Calu3 (cell line): ENCODE data around the gene FER. TPM values are rescaled to one million over a fixed set of nuclear protein-coding genes. Genes with fewer than 3 reads are reported as not detected.

Experiments used
- BruUV-seq: library from RNA; stranded (reverse); fragments of 400-500 nt; replicated peaks from 2 replicates; lab custom pipeline; 2021; lab: Mats Ljungman, UMichigan
- CTCF ChIA-PET: fragments of 300-600 bp; sonication (Branson Sonifier 250); formaldehyde crosslinking; loops from one replicate; lab custom pipeline; 2022; ENCODE audit warnings: antibody characterized with exemption; lab: Charles Lee
- DNase-seq: peaks from one replicate; pipeline ENCODE4 v3.0.0; 2022
- H3K27ac Mint-ChIP-seq: one replicate; pipeline ENCODE4 v1.8.0; 2022; ENCODE audit warnings: mixed read lengths; ENCODE audit not compliant: unreplicated experiment
- H3K27me3 Mint-ChIP-seq: one replicate; pipeline ENCODE4 v1.8.0; 2022; ENCODE audit warnings: mixed read lengths; ENCODE audit not compliant: unreplicated experiment
- H3K36me3 Mint-ChIP-seq: one replicate; pipeline ENCODE4 v1.8.0; 2022; ENCODE audit warnings: mild to moderate bottlenecking, moderate library complexity, mixed read lengths; ENCODE audit not compliant: insufficient read depth, unreplicated experiment
- H3K4me1 Mint-ChIP-seq: one replicate; pipeline ENCODE4 v1.8.0; 2022; ENCODE audit warnings: mild to moderate bottlenecking, low read depth, mixed read lengths; ENCODE audit not compliant: unreplicated experiment
- H3K4me3 Mint-ChIP-seq: one replicate; pipeline ENCODE4 v1.8.0; 2022; ENCODE audit warnings: mild to moderate bottlenecking, low read depth, moderate library complexity, mixed read lengths; ENCODE audit not compliant: unreplicated experiment
- H3K9me3 Mint-ChIP-seq: one replicate; pipeline ENCODE4 v1.8.0; 2022; ENCODE audit warnings: low read depth, mixed read lengths; ENCODE audit not compliant: unreplicated experiment
- intact Hi-C: fragments of 100-400 bp; cut with micrococcal nuclease; formaldehyde crosslinking; loops from one replicate; pipeline ENCODE4 v1.10.0; 2022; ENCODE audit not compliant: unreplicated experiment
- total RNA-seq: library from RNA; stranded (reverse); gene quantifications from 2 replicates; pipeline ENCODE4 v1.2.3, GENCODE V29; 2022
- TF ChIP-seq, protein P1 (sequence below): fragments of 200-600 bp; IDR thresholded peaks from one replicate; pipeline ENCODE4 v1.8.0; 2022; ENCODE audit warnings: antibody characterized with exemption; ENCODE audit not compliant: unreplicated experiment

The FER gene
- total RNA-seq, 1 experiment from 2014 or later: 32.9 TPM

- TF ChIP-seq, protein P1, sequence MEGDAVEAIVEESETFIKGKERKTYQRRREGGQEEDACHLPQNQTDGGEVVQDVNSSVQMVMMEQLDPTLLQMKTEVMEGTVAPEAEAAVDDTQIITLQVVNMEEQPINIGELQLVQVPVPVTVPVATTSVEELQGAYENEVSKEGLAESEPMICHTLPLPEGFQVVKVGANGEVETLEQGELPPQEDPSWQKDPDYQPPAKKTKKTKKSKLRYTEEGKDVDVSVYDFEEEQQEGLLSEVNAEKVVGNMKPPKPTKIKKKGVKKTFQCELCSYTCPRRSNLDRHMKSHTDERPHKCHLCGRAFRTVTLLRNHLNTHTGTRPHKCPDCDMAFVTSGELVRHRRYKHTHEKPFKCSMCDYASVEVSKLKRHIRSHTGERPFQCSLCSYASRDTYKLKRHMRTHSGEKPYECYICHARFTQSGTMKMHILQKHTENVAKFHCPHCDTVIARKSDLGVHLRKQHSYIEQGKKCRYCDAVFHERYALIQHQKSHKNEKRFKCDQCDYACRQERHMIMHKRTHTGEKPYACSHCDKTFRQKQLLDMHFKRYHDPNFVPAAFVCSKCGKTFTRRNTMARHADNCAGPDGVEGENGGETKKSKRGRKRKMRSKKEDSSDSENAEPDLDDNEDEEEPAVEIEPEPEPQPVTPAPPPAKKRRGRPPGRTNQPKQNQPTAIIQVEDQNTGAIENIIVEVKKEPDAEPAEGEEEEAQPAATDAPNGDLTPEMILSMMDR: no peak
- DNase-seq: no peak
- Mint-ChIP-seq H3K27me3 (no peaks in the 10 kb centered on the region), H3K4me3 (no peak overlapping the region), H3K4me1 (no peaks in the 10 kb centered on the region), H3K27ac (no peak overlapping the region), H3K36me3 (no peaks in the 10 kb centered on the region), H3K9me3 (no peaks in the 10 kb centered on the region)
- intact Hi-C loops: no loop called here
- BruUV-seq: no TSS peak
- CTCF ChIA-PET: no interaction called here
These were observed 162.9 kb downstream of the FER start for GRCh38 chr5:108910627-108911026.

DNA sequence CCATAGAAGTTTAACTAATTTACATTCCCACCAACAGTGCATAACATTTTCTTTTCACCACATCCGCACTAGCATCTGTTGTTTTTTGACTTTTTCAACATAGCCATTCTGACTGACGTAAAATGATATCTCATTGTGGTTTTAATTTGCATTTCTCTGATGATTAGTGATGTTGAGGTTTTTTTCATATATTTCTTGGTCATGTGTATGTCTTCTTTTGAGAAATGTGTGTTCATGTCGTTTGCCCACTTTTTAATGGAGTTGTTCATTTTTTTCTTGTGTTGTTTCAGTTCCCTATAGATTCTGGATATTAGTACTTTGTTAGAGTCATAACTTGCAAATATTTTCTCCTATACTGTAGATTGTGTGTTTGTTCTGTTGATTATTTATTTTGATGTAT, 163.4 kb downstream of the FER start:
- no peak for DNase-seq
- CTCF ChIA-PET: no interaction called here
- intact Hi-C loops: no loop called here
- Mint-ChIP-seq H3K27me3 (no peaks in the 10 kb centered on the region), H3K4me3 (no peak overlapping the region), H3K27ac (no peak overlapping the region), H3K9me3 (no peaks in the 10 kb centered on the region), H3K4me1 (no peaks in the 10 kb centered on the region), H3K36me3 (no peaks in the 10 kb centered on the region)
- no TSS peak for BruUV-seq
- TF ChIP-seq, protein P1: no peak

GRCh38 chr5:108917596-108917995, 169.9 kb downstream of the FER start:
- DNase-seq: peak; percentile 32
- intact Hi-C loops: loop anchor here (5.0 kb wide), 4 partner anchors 125 to 395 kb away; partner anchors contain the start of gene FER
- H3K27ac Mint-ChIP-seq: peak overlapping the region; percentile 92
- H3K9me3 Mint-ChIP-seq: no peaks in the 10 kb centered on the region
- H3K36me3 Mint-ChIP-seq: peaks cover 6% of the 10 kb centered on the region
- BruUV-seq: no TSS peak
- CTCF ChIA-PET: interaction anchor here (1.1 to 1.8 kb wide), 5 partner anchors 10 to 549 kb away, joined by 5 to 11 read pairs (median 5); no protein-coding TSS in a partner anchor
- H3K27me3 Mint-ChIP-seq: no peaks in the 10 kb centered on the region
- TF ChIP-seq, protein P1: no peak
- H3K4me3 Mint-ChIP-seq: no peak overlapping the region
- peaks cover 18% of the 10 kb centered on the region for H3K4me1 Mint-ChIP-seq

DNA sequence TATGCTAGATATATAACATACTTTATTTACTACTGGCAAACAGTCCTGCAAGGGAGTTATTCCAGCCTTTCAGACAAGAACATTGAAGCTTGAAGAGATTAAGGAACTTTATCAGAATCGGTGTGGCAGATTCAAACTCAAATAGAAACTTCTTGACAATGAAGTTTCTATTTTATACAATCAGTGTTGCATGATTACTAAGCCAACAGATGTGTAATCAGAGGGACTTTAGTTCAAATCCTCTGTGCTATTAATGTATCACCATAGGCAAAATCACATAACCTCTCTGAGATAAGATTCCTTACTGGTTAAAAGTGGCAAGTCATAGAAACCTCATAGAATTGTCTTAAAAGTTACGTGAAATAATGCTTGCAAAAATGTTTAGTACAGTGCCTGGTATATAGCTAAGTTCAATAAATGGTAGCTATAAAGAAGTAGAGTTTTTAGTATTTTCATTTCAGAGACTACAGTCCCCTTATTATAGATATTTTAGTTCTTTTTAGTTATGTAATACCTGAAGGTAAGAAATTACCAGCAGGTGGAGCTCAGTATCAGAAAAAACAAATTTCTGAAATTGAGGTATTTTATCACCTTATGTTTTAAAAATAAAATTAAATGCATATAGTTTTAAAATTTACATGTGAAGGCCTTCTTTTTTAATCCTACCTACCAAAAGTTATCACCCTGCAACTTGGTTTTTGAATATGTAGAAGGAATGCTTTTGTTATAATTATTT, 172.1 kb downstream of the FER start:
- no TSS peak for BruUV-seq
- intact Hi-C loops: loop anchor here (1.0 to 5.0 kb wide), 8 partner anchors 127 to 768 kb away; partner anchors contain the start of genes FER and MAN2A1
- H3K4me3 Mint-ChIP-seq: no peak overlapping the region
- no peak overlapping the region for H3K27ac Mint-ChIP-seq
- no peak for DNase-seq
- no peaks in the 10 kb centered on the region for H3K27me3 Mint-ChIP-seq
- TF ChIP-seq, protein P1: no peak
- no peaks in the 10 kb centered on the region for H3K9me3 Mint-ChIP-seq
- CTCF ChIA-PET: interaction anchor here (1.0 kb wide), 1 partner anchor 535 kb away, joined by 3 read pairs; no protein-coding TSS in a partner anchor
- peaks cover 18% of the 10 kb centered on the region for H3K4me1 Mint-ChIP-seq
- peaks cover 6% of the 10 kb centered on the region for H3K36me3 Mint-ChIP-seq
